Neural progenitor cell (in vitro differentiated cells): ENCODE measurements around the gene SALL3.

Source experiments
- EZH2 ChIP-seq: fragments of 200-600 bp; sonication (generic); IDR thresholded peaks from 2 replicates; pipeline ENCODE4 v1.6.1; 2017; ENCODE audit warnings: antibody characterized with exemption, mild to moderate bottlenecking, moderate library complexity
- EZH2phosphoT487 ChIP-seq: fragments of 200-600 bp; sonication (generic); IDR thresholded peaks from 2 replicates; pipeline ENCODE4 v1.6.1; 2017; ENCODE audit warnings: antibody characterized with exemption
- TF ChIP-seq, protein P1 (sequence below): fragments of 200-600 bp; sonication (generic); IDR thresholded peaks from 2 replicates; pipeline ENCODE4 v1.5.1; 2017; ENCODE audit warnings: antibody characterized with exemption, mild to moderate bottlenecking

DNA sequence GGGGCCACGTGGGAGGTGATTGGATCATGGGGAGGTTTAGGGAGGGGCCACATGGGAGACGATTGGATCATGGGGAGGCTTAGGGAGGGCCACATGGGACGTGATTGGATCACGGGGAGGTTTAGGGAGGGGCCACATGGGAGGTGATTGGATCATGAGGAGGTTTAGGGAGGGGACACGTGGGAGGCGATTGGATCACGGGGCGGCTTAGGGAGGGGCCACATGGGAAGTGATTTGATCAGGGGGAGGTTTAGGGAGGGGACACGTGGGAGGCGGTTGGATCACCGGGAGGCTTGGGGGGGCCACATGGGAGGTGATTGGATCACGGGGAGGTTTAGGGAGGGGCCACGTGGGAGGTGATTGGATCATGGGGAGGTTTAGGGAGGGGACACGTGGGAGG is 22.5 kb upstream of the SALL3 start:
- TF ChIP-seq, protein P1, sequence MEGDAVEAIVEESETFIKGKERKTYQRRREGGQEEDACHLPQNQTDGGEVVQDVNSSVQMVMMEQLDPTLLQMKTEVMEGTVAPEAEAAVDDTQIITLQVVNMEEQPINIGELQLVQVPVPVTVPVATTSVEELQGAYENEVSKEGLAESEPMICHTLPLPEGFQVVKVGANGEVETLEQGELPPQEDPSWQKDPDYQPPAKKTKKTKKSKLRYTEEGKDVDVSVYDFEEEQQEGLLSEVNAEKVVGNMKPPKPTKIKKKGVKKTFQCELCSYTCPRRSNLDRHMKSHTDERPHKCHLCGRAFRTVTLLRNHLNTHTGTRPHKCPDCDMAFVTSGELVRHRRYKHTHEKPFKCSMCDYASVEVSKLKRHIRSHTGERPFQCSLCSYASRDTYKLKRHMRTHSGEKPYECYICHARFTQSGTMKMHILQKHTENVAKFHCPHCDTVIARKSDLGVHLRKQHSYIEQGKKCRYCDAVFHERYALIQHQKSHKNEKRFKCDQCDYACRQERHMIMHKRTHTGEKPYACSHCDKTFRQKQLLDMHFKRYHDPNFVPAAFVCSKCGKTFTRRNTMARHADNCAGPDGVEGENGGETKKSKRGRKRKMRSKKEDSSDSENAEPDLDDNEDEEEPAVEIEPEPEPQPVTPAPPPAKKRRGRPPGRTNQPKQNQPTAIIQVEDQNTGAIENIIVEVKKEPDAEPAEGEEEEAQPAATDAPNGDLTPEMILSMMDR, result no peak
- TF ChIP-seq EZH2phosphoT487 (no peak), EZH2 (no peak)
